Measurements from ENCODE around the gene SORL1.

SORL1 gene

GRCh38 chr11:121517996-121518395, 65.9 kb downstream of the SORL1 start:
- no peak for DNase-seq (ENCODE audit: extremely low spot score)
- POLR2A ChIA-PET = interaction anchor here (0.6 kb wide), 1 partner anchor 162 kb away, joined by 3 read pairs; no protein-coding TSS in a partner anchor
- TF ChIP-seq HDGF (IDR thresholded peaks at IDR 0.05; ENCODE audit: borderline replicate concordance) = no peak
- TF ChIP-seq FOXM1 (IDR thresholded peaks at IDR 0.05; ENCODE audit: borderline replicate concordance) = no peak
- CTCF ChIA-PET = no interaction called here

GRCh38 chr11:121520243-121521144, 68.4 kb downstream of the SORL1 start:
- ChIA-PET POLR2A (no interaction called here), CTCF (no interaction called here)
- DNase-seq (ENCODE audit: extremely low spot score) = no peak
- TF ChIP-seq FOXM1 (IDR thresholded peaks at IDR 0.05; ENCODE audit: borderline replicate concordance) (no peak), LEF1 (IDR thresholded peaks at IDR 0.05; ENCODE audit: borderline replicate concordance) (no peak), ARNT (IDR thresholded peaks at IDR 0.05) (no peak), BHLHE40 (IDR thresholded peaks at IDR 0.05; ENCODE audit: borderline replicate concordance) (no peak), TARDBP (IDR thresholded peaks at IDR 0.05) (no peak), NFRKB (IDR thresholded peaks at IDR 0.05) (no peak), FOXK2 (IDR thresholded peaks at IDR 0.05) (no peak), L3MBTL2 (conservative IDR thresholded peaks at IDR 0.05) (no peak), PKNOX1 (IDR thresholded peaks at IDR 0.05) (no peak), HDGF (IDR thresholded peaks at IDR 0.05; ENCODE audit: borderline replicate concordance) (no peak), SUZ12 (IDR thresholded peaks at IDR 0.05) (no peak), CTBP1 (IDR thresholded peaks at IDR 0.05; ENCODE audit: borderline replicate concordance) (no peak), ZNF384 (IDR thresholded peaks at IDR 0.05) (no peak), FOXA1 (IDR thresholded peaks at IDR 0.05) (no peak), ELF4 (IDR thresholded peaks at IDR 0.05) (no peak), SP1 (IDR thresholded peaks at IDR 0.05) (no peak)

GRCh38 chr11:121521145-121522042, 69.3 kb downstream of the SORL1 start:
- DNase-seq (ENCODE audit: extremely low spot score) = no peak
- POLR2A ChIA-PET = no interaction called here
- CTCF ChIA-PET = no interaction called here
- TF ChIP-seq ARNT (IDR thresholded peaks at IDR 0.05) = no peak
- TF ChIP-seq LEF1 (IDR thresholded peaks at IDR 0.05; ENCODE audit: borderline replicate concordance) = no peak
- no peak for TF ChIP-seq PKNOX1 (IDR thresholded peaks at IDR 0.05)
- no peak for TF ChIP-seq ZNF384 (IDR thresholded peaks at IDR 0.05)
- no peak for TF ChIP-seq SUZ12 (IDR thresholded peaks at IDR 0.05)
- TF ChIP-seq BHLHE40 (IDR thresholded peaks at IDR 0.05; ENCODE audit: borderline replicate concordance) = no peak
- TF ChIP-seq NFRKB (IDR thresholded peaks at IDR 0.05) = no peak
- no peak for TF ChIP-seq FOXM1 (IDR thresholded peaks at IDR 0.05; ENCODE audit: borderline replicate concordance)
- no peak for TF ChIP-seq ELF4 (IDR thresholded peaks at IDR 0.05)
- no peak for TF ChIP-seq TARDBP (IDR thresholded peaks at IDR 0.05)
- no peak for TF ChIP-seq FOXK2 (IDR thresholded peaks at IDR 0.05)
- TF ChIP-seq SP1 (IDR thresholded peaks at IDR 0.05) = no peak
- TF ChIP-seq L3MBTL2 (conservative IDR thresholded peaks at IDR 0.05) = no peak
- no peak for TF ChIP-seq CTBP1 (IDR thresholded peaks at IDR 0.05; ENCODE audit: borderline replicate concordance)
- TF ChIP-seq HDGF (IDR thresholded peaks at IDR 0.05; ENCODE audit: borderline replicate concordance) = no peak
- TF ChIP-seq FOXA1 (IDR thresholded peaks at IDR 0.05) = no peak

- CTCF ChIA-PET = no interaction called here
- TF ChIP-seq BHLHE40 (IDR thresholded peaks at IDR 0.05; ENCODE audit: borderline replicate concordance) (no peak), ZNF384 (IDR thresholded peaks at IDR 0.05) (no peak), HDGF (IDR thresholded peaks at IDR 0.05; ENCODE audit: borderline replicate concordance) (no peak), ARNT (IDR thresholded peaks at IDR 0.05) (no peak), L3MBTL2 (conservative IDR thresholded peaks at IDR 0.05) (no peak), FOXM1 (IDR thresholded peaks at IDR 0.05; ENCODE audit: borderline replicate concordance) (no peak), CTBP1 (IDR thresholded peaks at IDR 0.05; ENCODE audit: borderline replicate concordance) (no peak), NFRKB (IDR thresholded peaks at IDR 0.05) (no peak), FOXA1 (IDR thresholded peaks at IDR 0.05) (no peak), TARDBP (IDR thresholded peaks at IDR 0.05) (no peak), SUZ12 (IDR thresholded peaks at IDR 0.05) (no peak), LEF1 (IDR thresholded peaks at IDR 0.05; ENCODE audit: borderline replicate concordance) (no peak), ELF4 (IDR thresholded peaks at IDR 0.05) (no peak), FOXK2 (IDR thresholded peaks at IDR 0.05) (no peak)
- no peak for DNase-seq (ENCODE audit: extremely low spot score)
- POLR2A ChIA-PET = no interaction called here
These were observed 70.2 kb downstream of the SORL1 start for GRCh38 chr11:121522043-121522941.

- ChIA-PET POLR2A (no interaction called here), CTCF (no interaction called here)
- DNase-seq (ENCODE audit: extremely low spot score) = no peak
- TF ChIP-seq FOXM1 (IDR thresholded peaks at IDR 0.05; ENCODE audit: borderline replicate concordance) = no peak
- no peak for TF ChIP-seq ELF4 (IDR thresholded peaks at IDR 0.05)
- TF ChIP-seq PKNOX1 (IDR thresholded peaks at IDR 0.05) = no peak
- TF ChIP-seq HDGF (IDR thresholded peaks at IDR 0.05; ENCODE audit: borderline replicate concordance) = no peak
- TF ChIP-seq ARNT (IDR thresholded peaks at IDR 0.05) = no peak
These were observed 71.6 kb downstream of the SORL1 start for GRCh38 chr11:121523581-121524232.
